PFSK-1 (cell line): ENCODE results near the gene NT5C3A.

ENCODE experiments used
- POLR2AphosphoS5 ChIP-seq: IDR thresholded peaks from 2 replicates; pipeline ENCODE4 v1.6.1; 2012; ENCODE audit warnings: low read depth, mild to moderate bottlenecking, control low read depth, low read length, moderate library complexity
- TAF1 ChIP-seq: IDR thresholded peaks from 2 replicates; pipeline ENCODE4 v1.6.1; 2012; ENCODE audit warnings: low read length, control low read depth, borderline replicate concordance; ENCODE audit not compliant: insufficient read depth
- TF ChIP-seq, protein P1 (sequence below), 2 experiments: IDR thresholded peaks; 2 replicates each; pipeline versions ENCODE4 v1.6.1 to v1.8.0; 2011 to 2012; ENCODE audit warnings: low read depth in 2 of 2, low read length in 2 of 2, control low read depth in 1 of 2, inconsistent platforms in 1 of 2, mild to moderate bottlenecking in 1 of 2, moderate library complexity in 1 of 2; ENCODE audit not compliant: insufficient read depth in 1 of 2

DNA sequence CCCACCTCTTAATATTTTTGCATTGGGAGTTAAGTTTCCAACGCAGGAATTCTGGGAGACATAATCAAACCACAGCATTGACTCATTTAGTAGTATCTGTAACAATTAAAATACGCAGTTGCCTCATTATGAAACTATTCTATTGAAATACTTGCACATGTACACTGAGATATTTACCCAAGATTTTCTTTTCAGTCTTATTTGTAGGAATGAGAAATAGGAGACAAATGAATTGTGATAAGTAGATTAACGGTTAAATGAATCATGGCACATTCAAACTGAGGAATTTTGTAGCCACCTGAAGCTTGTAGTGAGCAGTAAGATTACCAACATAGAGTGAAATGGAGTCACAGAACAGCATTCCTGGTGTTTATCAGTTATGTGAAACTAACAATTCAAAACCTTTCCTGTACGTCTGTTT lies 28.5 kb upstream of the NT5C3A start:
- TF ChIP-seq, protein P1, sequence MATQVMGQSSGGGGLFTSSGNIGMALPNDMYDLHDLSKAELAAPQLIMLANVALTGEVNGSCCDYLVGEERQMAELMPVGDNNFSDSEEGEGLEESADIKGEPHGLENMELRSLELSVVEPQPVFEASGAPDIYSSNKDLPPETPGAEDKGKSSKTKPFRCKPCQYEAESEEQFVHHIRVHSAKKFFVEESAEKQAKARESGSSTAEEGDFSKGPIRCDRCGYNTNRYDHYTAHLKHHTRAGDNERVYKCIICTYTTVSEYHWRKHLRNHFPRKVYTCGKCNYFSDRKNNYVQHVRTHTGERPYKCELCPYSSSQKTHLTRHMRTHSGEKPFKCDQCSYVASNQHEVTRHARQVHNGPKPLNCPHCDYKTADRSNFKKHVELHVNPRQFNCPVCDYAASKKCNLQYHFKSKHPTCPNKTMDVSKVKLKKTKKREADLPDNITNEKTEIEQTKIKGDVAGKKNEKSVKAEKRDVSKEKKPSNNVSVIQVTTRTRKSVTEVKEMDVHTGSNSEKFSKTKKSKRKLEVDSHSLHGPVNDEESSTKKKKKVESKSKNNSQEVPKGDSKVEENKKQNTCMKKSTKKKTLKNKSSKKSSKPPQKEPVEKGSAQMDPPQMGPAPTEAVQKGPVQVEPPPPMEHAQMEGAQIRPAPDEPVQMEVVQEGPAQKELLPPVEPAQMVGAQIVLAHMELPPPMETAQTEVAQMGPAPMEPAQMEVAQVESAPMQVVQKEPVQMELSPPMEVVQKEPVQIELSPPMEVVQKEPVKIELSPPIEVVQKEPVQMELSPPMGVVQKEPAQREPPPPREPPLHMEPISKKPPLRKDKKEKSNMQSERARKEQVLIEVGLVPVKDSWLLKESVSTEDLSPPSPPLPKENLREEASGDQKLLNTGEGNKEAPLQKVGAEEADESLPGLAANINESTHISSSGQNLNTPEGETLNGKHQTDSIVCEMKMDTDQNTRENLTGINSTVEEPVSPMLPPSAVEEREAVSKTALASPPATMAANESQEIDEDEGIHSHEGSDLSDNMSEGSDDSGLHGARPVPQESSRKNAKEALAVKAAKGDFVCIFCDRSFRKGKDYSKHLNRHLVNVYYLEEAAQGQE (IDR thresholded peaks at IDR 0.05; ENCODE audit: insufficient read depth in 1 of 2, low read depth in 2 of 2, low read length in 2 of 2) = no peak
- no peak for TF ChIP-seq POLR2AphosphoS5
- no peak for TF ChIP-seq TAF1
